Effector memory CD4-positive, alpha-beta T cell (primary cell): Measurements from ENCODE around the gene ELMOD1.

Source experiments
- DNase-seq, 3 donors: peaks; one replicate each; pipeline ENCODE4 v3.0.0-alpha.2; 2020
- H3K27ac ChIP-seq: 2 replicates; pipeline ENCODE4 v1.7.0; 2013; ENCODE audit warnings: mild to moderate bottlenecking, low read length, moderate library complexity; ENCODE audit not compliant: insufficient read depth, poor library complexity, severe bottlenecking
- H3K27me3 ChIP-seq: replicated peaks from 2 replicates; pipeline ENCODE4 v1.7.0; 2013; ENCODE audit warnings: mild to moderate bottlenecking, low read length; ENCODE audit not compliant: insufficient read depth, control insufficient read depth, poor library complexity, severe bottlenecking
- H3K36me3 ChIP-seq: 2 replicates; pipeline ENCODE4 v1.7.0; 2013; ENCODE audit warnings: mild to moderate bottlenecking, low read length, moderate library complexity; ENCODE audit not compliant: control insufficient read depth, insufficient read depth
- H3K4me1 ChIP-seq: 2 replicates; pipeline ENCODE4 v1.7.0; 2013; ENCODE audit warnings: low read length, mild to moderate bottlenecking; ENCODE audit not compliant: control insufficient read depth, insufficient read depth, poor library complexity, severe bottlenecking
- H3K4me3 ChIP-seq: 2 replicates; pipeline ENCODE4 v1.7.0; 2013; ENCODE audit warnings: low read length, low read depth, mild to moderate bottlenecking; ENCODE audit not compliant: insufficient read depth, poor library complexity, severe bottlenecking
- H3K9me3 ChIP-seq: 2 replicates; pipeline ENCODE4 v1.7.0; 2013; ENCODE audit warnings: mild to moderate bottlenecking, low read length, moderate library complexity; ENCODE audit not compliant: control insufficient read depth

The ELMOD1 gene

GRCh38 chr11:107699371-107700285, 108.7 kb downstream of the ELMOD1 start:
- Histone ChIP-seq H3K27me3 (no peaks in the 10 kb centered on the region), H3K9me3 (no peaks in the 10 kb centered on the region), H3K4me3 (no peak overlapping the region), H3K36me3 (no peaks in the 10 kb centered on the region), H3K4me1 (no peaks in the 10 kb centered on the region), H3K27ac (no peak overlapping the region)
- no peak for DNase-seq

DNA sequence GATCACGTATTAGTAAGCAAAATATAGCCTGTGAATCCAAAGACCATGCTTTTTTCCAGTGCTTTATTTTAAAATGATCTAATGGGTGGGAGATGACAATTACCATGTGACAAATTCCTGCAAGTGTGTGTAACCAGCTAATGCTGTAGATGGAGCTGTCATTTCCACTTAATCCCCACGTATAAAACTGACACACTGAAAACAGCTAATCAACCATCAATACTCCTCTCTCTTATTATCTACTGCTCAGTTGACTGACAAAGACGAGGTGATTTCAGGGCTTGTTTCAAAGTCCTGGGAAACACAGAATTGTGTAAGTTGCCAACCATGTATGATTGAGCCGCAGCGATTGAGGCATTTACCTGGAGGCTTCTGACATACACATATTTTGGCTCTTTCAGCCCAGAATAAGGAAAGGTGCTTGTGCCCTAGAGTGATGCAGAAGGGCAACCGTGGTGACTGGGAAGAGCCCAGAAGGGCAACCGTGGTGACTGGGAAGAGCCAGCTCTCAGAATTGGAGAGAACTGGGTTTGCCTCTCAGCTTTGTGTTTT, 111.2 kb downstream of the ELMOD1 start:
- H3K9me3 ChIP-seq: no peaks in the 10 kb centered on the region
- no peaks in the 10 kb centered on the region for H3K36me3 ChIP-seq
- DNase-seq: no peak
- no peaks in the 10 kb centered on the region for H3K4me1 ChIP-seq
- no peaks in the 10 kb centered on the region for H3K27me3 ChIP-seq
- H3K4me3 ChIP-seq: no peak overlapping the region
- H3K27ac ChIP-seq: no peak overlapping the region

- H3K27ac ChIP-seq: no peak overlapping the region
- no peaks in the 10 kb centered on the region for H3K4me1 ChIP-seq
- DNase-seq: no peak
- no peaks in the 10 kb centered on the region for H3K9me3 ChIP-seq
- H3K27me3 ChIP-seq: no peaks in the 10 kb centered on the region
- no peaks in the 10 kb centered on the region for H3K36me3 ChIP-seq
- H3K4me3 ChIP-seq: no peak overlapping the region
Measured at GRCh38 chr11:107702723-107703122, 111.8 kb downstream of the ELMOD1 start.

GRCh38 chr11:107704451-107704850, 113.5 kb downstream of the ELMOD1 start:
- no peak overlapping the region for H3K27ac ChIP-seq
- no peak overlapping the region for H3K4me3 ChIP-seq
- DNase-seq: no peak
- H3K4me1 ChIP-seq: no peaks in the 10 kb centered on the region
- H3K36me3 ChIP-seq: no peaks in the 10 kb centered on the region
- H3K27me3 ChIP-seq: no peaks in the 10 kb centered on the region
- H3K9me3 ChIP-seq: no peaks in the 10 kb centered on the region

DNA sequence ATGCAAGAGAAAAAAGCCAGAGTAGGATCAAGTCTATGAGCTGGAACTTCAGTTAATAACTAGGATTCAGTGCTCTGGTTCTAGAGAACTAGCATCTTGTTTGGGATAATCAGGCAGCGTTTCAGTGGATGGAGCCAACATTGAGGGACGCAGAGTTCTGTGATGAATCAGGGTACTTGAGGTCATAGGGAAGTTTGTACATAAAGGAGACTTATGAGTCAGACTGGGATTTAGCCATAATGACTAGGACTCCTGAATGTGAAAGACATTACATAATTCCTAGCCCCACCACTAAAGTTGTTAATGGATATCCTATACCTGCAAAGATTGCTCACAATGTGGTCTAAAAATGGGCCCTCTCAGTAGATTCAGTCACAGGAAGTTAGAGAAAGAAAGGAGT, 114.1 kb downstream of the ELMOD1 start:
- no peaks in the 10 kb centered on the region for H3K27me3 ChIP-seq
- H3K4me3 ChIP-seq: no peak overlapping the region
- H3K4me1 ChIP-seq: no peaks in the 10 kb centered on the region
- H3K36me3 ChIP-seq: no peaks in the 10 kb centered on the region
- DNase-seq: no peak
- no peak overlapping the region for H3K27ac ChIP-seq
- no peaks in the 10 kb centered on the region for H3K9me3 ChIP-seq

GRCh38 chr11:107706531-107706930, 115.6 kb downstream of the ELMOD1 start:
- no peak for DNase-seq
- no peaks in the 10 kb centered on the region for H3K36me3 ChIP-seq
- no peak overlapping the region for H3K27ac ChIP-seq
- no peaks in the 10 kb centered on the region for H3K27me3 ChIP-seq
- no peak overlapping the region for H3K4me3 ChIP-seq
- no peaks in the 10 kb centered on the region for H3K4me1 ChIP-seq
- H3K9me3 ChIP-seq: no peaks in the 10 kb centered on the region

DNA sequence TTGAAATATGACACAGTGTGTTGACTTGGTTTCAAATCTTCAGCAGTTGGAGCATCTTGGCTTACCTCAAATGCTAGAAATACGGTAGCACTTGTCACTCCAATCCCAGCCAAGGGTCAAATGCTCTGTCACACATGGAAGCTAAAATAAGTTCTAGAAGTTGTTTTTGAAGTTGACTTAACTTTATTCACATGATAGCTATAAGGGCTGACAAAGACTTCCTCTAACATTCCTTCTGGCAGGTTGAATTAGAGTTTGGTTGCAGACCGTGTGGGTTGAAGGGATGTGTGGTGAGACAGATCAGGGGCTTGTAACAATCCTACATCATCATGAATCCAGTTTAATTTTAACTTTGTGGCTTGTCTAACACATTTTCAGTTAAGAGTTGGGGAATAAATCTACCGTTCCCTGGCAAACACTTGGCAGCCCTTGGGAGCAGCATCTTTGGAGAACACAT, 116.3 kb downstream of the ELMOD1 start:
- H3K27ac ChIP-seq: no peak overlapping the region
- H3K36me3 ChIP-seq: no peaks in the 10 kb centered on the region
- H3K27me3 ChIP-seq: no peaks in the 10 kb centered on the region
- no peak for DNase-seq
- no peak overlapping the region for H3K4me3 ChIP-seq
- no peaks in the 10 kb centered on the region for H3K9me3 ChIP-seq
- H3K4me1 ChIP-seq: no peaks in the 10 kb centered on the region

DNA sequence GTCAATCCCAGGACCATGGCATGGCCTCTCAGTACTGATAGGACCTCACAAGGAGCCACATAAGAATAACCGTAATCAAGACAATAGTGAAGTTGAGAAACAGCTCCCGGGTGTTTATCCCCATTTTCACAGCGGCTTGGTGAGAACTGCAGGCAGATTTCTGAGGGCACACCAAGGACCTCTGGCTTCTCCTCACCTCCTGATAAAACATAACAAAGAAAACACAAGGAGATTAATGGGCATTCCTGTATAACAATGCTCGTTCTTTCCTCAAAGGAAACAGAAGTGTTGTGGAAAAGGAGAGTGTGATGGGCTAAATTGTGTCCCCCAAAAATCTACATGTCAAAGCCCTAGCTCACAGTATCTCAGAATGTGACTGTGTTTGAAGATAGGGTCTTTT, 116.9 kb downstream of the ELMOD1 start:
- Histone ChIP-seq H3K4me3 (no peak overlapping the region), H3K27me3 (no peaks in the 10 kb centered on the region), H3K9me3 (no peaks in the 10 kb centered on the region), H3K27ac (no peak overlapping the region), H3K36me3 (no peaks in the 10 kb centered on the region), H3K4me1 (no peaks in the 10 kb centered on the region)
- no peak for DNase-seq

- no peak overlapping the region for H3K27ac ChIP-seq
- no peak overlapping the region for H3K4me3 ChIP-seq
- no peaks in the 10 kb centered on the region for H3K9me3 ChIP-seq
- no peak for DNase-seq
- no peaks in the 10 kb centered on the region for H3K27me3 ChIP-seq
- no peaks in the 10 kb centered on the region for H3K36me3 ChIP-seq
- no peaks in the 10 kb centered on the region for H3K4me1 ChIP-seq
Measured at GRCh38 chr11:107708792-107709191, 117.8 kb downstream of the ELMOD1 start.

DNA sequence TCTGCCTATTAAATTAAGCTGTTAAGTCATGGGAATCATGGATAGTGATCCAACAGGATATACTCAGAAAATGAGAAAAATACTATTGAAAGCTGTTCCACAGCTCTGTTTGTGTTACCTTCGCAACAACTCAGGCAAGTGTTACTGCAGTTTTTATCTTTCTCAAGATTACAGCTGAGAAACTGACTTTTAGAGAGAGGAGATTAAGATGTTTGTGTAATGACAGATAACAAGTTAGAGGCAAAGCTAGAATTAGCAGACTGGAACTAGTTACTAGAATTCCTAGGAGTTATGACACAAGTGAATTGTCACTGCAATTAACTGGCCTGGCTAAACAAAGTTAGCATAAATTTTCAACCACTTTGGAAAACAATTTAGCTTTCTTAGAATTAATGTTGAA, 119.4 kb downstream of the ELMOD1 start:
- H3K36me3 ChIP-seq: no peaks in the 10 kb centered on the region
- H3K27me3 ChIP-seq: no peaks in the 10 kb centered on the region
- no peak overlapping the region for H3K4me3 ChIP-seq
- no peak for DNase-seq
- no peaks in the 10 kb centered on the region for H3K9me3 ChIP-seq
- no peaks in the 10 kb centered on the region for H3K4me1 ChIP-seq
- H3K27ac ChIP-seq: no peak overlapping the region
